CD4-positive, alpha-beta T cell treated with Interleukin-6 for 4 hours (primary cell): ENCODE measurements around the gene NUP43.
A peak's percentile ranks its signal among the peaks of the same experiment; 100 is the strongest.
"Not testable (repeated sequence)": the region's sequence is repeated elsewhere in the genome, so short reads cannot be mapped to it uniquely, and the experiment has no call there.

Source experiments
- DNase-seq: peaks from one replicate; pipeline ENCODE4 v3.0.0-alpha.2; 2020; ENCODE audit warnings: mixed read lengths

NUP43 gene

GRCh38 chr6:149746147-149746946, at the start of gene NUP43:
Gene NUP43, minus strand, starts transcription at chr6:149746529. Its CDS starts 34 bp downstream, at chr6:149746495.
- DNase-seq, result peak; percentile 92

- DNase-seq, result no peak
These were observed 37.2 kb upstream of the NUP43 start for GRCh38 chr6:149783551-149783950.

- DNase-seq, result no peak
These were observed 36.0 kb upstream of the NUP43 start for GRCh38 chr6:149782337-149782736.

GRCh38 chr6:149781715-149782114, 35.4 kb upstream of the NUP43 start:
- no peak for DNase-seq

GRCh38 chr6:149779644-149779963, 33.3 kb upstream of the NUP43 start:
- DNase-seq, result no peak

GRCh38 chr6:149777624-149778023, 31.3 kb upstream of the NUP43 start:
- DNase-seq, result no peak

GRCh38 chr6:149771925-149772324, 25.6 kb upstream of the NUP43 start:
- no peak for DNase-seq

GRCh38 chr6:149771185-149771584, 24.9 kb upstream of the NUP43 start:
- no peak for DNase-seq

GRCh38 chr6:149769676-149770075, 23.3 kb upstream of the NUP43 start:
- DNase-seq, result no peak

- no peak for DNase-seq
These were observed 19.9 kb upstream of the NUP43 start for GRCh38 chr6:149766156-149766769.

GRCh38 chr6:149763866-149764265, 17.5 kb upstream of the NUP43 start:
- DNase-seq, result no peak

- DNase-seq, result no peak
These were observed 15.1 kb upstream of the NUP43 start for GRCh38 chr6:149761438-149761837.

- no peak for DNase-seq
These were observed 9.9 kb upstream of the NUP43 start for GRCh38 chr6:149756261-149756636.

GRCh38 chr6:149755300-149756260, 9.3 kb upstream of the NUP43 start:
- DNase-seq, result no peak

- no peak for DNase-seq
These were observed 8.2 kb upstream of the NUP43 start for GRCh38 chr6:149754548-149754947.

- not testable (repeated sequence) for DNase-seq
These were observed 7.0 kb upstream of the NUP43 start for GRCh38 chr6:149753374-149753637.

GRCh38 chr6:149752600-149753373, 6.5 kb upstream of the NUP43 start:
- DNase-seq, result no peak

- DNase-seq, result not testable (repeated sequence)
These were observed 5.6 kb upstream of the NUP43 start for GRCh38 chr6:149751920-149752319.

- DNase-seq, result no peak
These were observed 4.9 kb upstream of the NUP43 start for GRCh38 chr6:149751239-149751638.

- DNase-seq, result peak; percentile 50
These were observed 3.8 kb upstream of the NUP43 start for GRCh38 chr6:149750136-149750609.

GRCh38 chr6:149749594-149750135, 3.3 kb upstream of the NUP43 start, which contains the start of gene PCMT1:
Gene PCMT1, plus strand, starts transcription at chr6:149749741. Its CDS starts 161 bp downstream, at chr6:149749902.
- peak; percentile 90 for DNase-seq

GRCh38 chr6:149749082-149749593, 2.8 kb upstream of the NUP43 start:
- DNase-seq, result not testable (repeated sequence)
